Measurements from ENCODE around the gene CD81.

Gene CD81

DNA sequence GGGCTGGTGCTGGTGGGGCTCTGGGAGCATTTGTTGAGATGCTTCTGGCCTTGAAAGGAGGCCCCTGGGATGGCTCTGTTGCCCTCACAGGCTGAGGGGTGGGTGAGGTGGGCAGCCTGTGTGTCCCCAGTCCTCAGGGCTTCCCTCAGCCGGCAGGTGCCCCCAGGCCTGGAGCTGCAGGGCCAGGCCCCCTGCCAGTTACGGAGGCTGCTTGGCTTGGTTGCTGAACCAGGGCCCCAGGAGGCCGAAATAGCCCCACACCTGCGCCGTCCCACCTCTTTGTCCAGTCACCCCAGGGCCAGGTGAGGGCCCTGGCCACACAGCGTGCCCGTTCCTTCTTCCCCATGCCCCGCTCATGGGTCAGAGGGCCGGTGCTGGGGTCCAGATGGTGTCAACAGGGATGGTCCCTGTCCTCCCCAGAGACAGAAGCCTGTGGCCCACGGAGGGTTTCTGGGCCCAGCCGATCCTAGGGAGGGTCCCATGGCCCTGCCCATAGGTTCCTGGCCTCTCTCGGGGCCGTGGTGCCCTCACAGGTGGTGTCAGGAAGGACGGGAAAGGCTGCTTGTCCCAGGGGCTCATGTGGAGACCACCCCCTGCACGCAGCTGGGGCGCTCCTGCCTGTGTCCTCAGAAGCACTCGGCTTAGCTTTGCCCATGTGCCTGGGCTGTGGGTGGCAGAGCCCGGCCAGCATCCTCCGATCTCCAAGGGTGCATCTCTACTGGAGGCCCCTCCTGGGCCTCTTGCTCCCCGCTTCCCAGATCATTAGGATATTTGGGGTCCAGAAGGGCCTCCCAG, 14.3 kb downstream of the CD81 start:
- DNase-seq, result no peak

- no peak for DNase-seq
Measured at GRCh38 chr11:2392241-2392959, 15.3 kb downstream of the CD81 start.

DNA sequence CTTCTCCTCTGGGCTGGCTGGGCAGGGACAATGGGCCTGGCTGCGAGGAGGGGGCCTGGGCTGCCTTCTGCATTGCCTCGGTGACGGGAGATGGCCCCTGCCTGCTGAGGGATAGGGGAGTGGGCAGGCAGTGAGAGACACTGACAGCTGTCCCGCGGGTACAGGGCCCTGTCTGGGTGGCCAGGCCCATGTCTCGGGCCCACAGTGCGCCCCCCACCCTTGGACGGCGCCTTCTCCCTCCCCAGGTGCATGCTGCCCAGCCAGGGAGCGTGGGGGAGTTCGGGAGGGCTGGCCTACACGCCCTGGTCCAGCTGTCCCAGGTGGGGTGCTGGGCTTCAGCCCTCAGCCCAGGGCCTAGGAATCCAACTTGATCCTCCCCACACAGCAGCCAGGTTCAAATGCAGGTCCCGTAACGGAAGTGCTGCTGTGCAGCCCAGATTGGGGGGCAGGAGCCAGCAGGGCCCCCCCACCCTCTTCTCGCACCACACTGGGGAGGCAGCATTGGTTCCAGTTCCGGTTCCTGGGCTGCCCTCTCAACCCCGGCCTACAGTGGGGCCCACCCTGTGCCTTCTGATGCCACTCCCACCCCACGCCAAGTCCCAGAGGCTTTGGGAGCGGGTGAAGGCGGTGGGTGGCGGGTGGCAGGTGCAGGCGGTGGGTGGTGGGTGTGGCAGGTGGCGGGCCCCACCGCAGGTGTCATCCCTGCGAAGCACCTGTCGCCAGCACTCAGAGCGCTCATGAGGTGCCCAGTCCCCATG, 16.2 kb downstream of the CD81 start:
- DNase-seq, result no peak

- no peak for DNase-seq
Measured at GRCh38 chr11:2393941-2394817, 17.1 kb downstream of the CD81 start.

GRCh38 chr11:2394818-2395105, 17.7 kb downstream of the CD81 start:
- no peak for DNase-seq

DNA sequence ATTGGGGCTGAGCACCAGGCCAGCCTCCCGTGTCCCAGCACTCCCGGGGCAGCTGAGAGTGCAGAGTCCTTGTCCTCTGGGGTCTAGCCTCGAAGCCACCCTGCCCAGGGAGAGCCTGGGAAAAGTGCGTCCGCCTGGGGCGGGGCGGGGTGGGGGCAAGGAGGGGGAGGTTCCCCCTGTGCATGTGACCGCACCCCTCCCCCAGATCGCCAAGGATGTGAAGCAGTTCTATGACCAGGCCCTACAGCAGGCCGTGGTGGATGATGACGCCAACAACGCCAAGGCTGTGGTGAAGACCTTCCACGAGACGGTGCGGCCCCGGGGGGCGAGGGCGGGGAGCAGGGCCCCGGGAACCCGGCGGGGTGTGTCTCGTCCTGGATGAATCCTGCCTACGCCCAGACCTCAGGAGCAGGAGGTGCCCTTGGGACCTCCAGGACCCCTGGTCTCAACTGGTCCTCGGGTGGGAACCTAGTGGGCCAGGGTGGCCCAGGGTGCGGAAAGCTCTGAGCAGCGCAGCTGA, 18.2 kb downstream of the CD81 start:
- no peak for DNase-seq

GRCh38 chr11:2395856-2396255, 18.7 kb downstream of the CD81 start:
- DNase-seq, result no peak

DNA sequence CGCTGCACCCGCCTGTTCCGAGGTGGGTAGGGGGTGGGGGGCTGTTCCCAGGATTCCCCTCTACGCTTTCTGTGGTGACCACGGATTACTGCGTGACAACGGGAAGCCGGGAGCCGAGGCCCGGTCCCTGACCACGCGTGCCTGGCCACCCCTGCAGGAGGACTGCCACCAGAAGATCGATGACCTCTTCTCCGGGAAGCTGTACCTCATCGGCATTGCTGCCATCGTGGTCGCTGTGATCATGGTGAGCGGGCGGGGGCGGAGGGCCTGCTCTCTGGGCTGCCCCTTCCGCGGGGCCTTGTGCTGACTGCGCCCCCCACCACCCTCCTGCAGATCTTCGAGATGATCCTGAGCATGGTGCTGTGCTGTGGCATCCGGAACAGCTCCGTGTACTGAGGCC, 19.4 kb downstream of the CD81 start:
- no peak for DNase-seq

DNA sequence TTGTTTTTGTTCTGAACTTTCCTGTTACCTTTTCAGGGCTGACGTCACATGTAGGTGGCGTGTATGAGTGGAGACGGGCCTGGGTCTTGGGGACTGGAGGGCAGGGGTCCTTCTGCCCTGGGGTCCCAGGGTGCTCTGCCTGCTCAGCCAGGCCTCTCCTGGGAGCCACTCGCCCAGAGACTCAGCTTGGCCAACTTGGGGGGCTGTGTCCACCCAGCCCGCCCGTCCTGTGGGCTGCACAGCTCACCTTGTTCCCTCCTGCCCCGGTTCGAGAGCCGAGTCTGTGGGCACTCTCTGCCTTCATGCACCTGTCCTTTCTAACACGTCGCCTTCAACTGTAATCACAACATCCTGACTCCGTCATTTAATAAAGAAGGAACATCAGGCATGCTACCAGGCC, 19.9 kb downstream of the CD81 start:
- no peak for DNase-seq

- no peak for DNase-seq
Measured at GRCh38 chr11:2398664-2399355, 21.7 kb downstream of the CD81 start.

DNA sequence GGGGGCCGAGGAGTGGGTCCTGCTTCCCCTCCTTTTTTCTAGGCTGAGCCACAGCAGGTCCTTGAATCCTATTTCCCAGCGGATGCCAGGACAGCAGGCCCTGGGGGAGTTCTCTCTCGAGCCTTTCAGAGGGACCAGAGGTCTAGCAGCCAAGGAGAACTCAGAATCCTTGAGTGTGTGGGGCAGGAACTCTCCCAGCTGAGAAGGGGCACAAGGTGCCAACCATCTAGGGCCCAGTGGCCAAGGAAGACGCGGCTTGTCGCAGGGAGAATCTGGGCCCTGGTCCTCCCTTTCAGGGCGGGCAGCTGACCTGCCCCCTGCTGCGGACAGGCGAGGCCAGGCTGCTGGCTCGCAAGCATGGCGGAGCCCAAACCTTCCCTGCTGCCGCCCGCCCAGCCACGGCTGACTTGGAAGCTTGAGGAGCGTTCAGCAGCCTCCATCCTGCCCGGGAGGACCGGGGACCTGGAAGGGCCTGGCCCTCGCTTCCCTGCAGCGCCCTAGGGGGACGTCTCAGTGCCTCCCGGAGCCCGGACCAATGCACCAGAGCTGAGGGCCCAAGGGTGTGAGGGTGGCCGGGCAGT, 22.5 kb downstream of the CD81 start:
- DNase-seq, result no peak

DNA sequence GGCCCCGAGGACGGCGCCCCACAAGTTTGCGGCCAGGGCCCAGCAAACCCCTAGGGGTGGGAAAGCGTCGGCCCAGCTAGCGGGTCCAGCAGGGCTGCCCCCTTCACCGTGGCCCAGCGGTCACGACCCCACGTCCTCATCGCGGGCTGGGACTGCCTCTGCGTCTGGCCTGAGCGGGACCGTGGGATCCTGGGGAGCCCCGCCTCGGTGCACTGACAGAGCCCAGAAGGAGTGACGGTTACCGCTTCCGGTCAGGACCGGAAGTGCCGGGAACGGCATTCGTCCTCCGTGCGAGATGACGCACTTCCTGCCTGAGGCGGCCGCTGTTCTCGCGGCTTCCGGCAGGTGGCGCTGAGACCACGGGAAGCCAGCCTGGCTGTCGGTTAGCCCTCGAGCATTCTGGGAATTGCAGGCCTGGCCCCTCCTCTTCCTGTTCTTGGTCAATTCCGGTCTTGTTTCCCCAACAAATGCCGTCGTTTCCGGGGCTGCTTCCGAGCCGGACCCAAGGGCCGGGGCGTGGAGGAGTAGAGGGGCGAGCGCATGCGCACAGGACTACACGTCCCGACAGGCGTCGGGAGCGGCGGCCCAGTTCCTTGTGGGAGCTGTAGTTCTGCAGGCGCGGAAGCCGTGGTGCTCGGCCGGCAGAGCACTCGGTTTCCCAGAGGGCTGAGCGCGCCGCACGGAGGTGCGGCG, 23.1 kb downstream of the CD81 start, which contains the start of gene TSSC4:
Gene TSSC4 (plus strand): TSS at position 682 of the 693 bp plus-strand sequence. CDS start 1,884 bp downstream, outside the sequence.
- DNase-seq, result peak; percentile 98 to 100

DNA sequence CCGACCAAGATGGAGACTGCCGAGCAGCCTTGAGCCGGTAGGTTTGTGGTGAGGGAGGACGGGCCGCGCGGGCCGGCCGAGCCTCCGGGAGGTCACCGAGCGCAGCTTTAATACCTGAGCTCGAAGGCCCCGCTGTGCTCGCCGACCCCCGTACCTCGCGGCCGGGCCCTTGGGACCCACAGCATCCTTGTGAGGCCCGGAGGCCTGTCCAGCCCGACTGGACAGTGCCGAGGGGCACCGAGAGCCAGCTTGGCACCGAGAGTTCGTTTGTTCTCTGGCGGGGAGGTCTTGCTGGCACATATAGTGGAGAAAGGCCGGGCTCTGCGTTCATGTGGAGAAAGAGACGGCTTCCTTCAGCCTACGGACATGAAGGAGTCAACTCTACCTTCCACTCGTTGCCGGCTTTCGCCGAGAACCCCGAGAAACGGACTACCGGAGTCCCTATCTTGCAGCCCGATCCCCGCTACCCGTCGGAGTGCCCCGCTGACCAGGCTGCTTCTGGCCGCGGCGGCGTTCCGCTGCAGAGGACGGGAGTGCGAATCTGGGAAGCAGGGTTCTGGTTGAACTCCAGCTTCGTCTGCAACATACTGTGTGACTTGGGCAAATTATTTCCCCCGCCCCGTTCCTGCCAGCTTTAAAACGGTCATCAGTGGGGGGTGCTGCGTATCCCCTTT, 23.8 kb downstream of the CD81 start:
- no peak for DNase-seq

- no peak for DNase-seq
Measured at GRCh38 chr11:2401436-2401984, 24.4 kb downstream of the CD81 start.

- no peak for DNase-seq
Measured at GRCh38 chr11:2402106-2402505, 25.0 kb downstream of the CD81 start.

GRCh38 chr11:2402890-2403645, 26.0 kb downstream of the CD81 start:
- DNase-seq, result no peak

- no peak for DNase-seq
Measured at GRCh38 chr11:2404735-2405196, 27.7 kb downstream of the CD81 start.

DNA sequence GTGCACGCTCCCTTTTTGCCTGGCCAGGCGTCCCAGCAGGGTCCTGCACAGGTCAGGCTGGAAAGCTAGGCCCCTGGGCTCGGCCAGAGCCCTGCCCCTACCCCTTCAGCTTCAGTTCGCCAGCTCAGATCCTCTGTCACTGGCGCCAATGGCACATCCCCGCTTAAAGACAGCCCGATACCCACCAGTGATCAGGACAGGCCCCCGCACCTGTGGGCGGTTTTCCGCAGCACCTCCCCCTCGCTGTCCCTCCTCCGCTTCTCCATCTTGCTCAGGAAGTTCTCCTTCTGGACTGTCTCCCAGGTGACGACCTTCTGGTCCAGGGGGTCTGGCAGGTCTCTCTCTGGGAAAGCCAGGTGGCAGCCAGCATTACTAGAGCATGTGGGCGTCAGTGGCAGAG, 29.3 kb downstream of the CD81 start:
- no peak for DNase-seq

DNA sequence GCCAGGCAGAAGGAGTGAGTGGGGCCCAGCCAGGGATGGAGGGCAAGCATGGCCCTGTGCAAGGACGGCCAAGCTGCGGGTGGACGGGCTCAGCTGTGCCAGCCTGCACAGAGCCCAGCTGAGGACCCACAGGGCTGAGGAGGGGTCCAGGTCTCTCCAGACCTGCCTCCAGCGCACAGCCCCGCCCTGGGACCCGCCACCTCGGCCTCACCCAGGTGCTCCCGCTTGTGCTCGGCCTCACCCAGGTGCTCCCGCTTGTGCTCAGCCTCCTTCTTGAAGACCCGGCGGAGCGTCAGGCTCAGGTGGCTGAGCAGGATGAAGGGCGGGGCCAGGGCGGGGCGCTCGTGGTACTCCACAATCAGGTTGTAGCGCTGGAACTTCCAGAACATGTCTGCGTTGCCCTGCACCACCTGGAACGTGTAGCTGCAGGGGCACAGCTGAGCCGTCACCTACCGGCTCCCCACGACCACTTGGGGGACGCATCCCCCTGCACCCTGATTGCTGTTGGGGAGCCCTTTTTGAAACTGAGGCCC, 29.8 kb downstream of the CD81 start:
- no peak for DNase-seq

All from NCI-H187 (cell line).